HG02884 (cell line): ENCODE measurements around the gene ZCCHC2.

Experiments used
- ATAC-seq: cut with Tn5 transposase; IDR thresholded peaks from one replicate; pipeline ENCODE4 v1.9.1; 2021; ENCODE audit warnings: mild to moderate bottlenecking, moderate library complexity; ENCODE audit not compliant: unreplicated experiment

The ZCCHC2 gene

DNA sequence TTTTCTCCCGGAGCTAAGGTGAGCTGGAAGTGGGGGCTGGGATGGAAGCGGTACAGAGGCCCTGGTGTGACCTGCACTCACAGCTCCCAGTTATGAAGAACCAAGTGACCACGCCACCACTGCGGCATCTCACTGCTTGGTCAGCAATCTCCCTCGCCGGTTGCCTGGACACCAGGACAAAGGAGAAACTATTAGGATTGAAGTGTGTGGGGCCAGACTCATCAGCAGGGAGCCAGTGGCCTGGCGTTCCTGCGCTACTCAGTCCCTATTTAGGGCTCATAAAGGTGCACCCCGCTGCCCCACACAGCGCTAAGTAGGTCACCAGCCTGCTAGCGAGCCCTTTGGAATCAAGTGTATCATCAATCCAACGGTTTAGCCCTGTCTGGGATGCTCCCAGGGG lies 82.9 kb downstream of the ZCCHC2 start:
- ATAC-seq, result no peak

DNA sequence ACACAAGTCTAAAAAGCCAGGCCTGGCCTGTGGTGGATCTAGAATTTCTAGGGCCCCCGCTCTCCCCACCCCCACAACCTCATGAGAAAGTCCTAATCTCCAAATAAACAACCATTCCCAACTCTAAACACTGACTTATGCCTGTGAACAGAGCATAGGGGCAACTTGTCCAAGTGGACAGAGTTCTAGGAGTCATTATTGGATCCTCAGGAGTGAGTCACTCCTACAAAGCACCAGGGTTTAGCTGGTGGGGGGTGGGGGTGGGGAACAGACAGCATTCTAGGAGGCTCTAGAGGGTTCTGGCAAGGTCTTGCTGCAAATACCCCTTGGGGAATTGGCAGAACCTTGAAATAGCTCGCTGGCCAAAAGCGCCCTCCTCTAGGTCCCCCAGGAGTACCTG lies 83.3 kb downstream of the ZCCHC2 start:
- ATAC-seq, result no peak

DNA sequence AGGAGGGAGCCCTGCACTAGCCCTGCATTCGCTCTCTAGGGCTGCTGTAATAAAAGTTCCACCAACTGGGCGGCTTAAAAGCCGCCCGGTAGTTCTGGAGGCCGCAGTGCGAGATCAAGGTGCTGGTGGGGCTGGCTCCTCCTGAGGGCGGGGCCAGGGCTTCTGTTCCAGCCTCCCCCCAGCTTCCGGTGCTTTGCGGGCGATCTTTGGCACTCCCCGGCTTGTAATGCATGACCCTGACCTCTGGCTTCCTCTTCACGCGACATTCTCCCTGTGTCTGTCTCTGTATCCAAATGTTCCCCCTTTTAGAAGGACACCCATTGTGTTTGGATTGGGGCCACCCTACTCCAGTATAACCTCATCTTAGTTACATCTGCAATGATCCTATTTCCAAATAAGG lies 84.5 kb downstream of the ZCCHC2 start:
- ATAC-seq, result no peak

DNA sequence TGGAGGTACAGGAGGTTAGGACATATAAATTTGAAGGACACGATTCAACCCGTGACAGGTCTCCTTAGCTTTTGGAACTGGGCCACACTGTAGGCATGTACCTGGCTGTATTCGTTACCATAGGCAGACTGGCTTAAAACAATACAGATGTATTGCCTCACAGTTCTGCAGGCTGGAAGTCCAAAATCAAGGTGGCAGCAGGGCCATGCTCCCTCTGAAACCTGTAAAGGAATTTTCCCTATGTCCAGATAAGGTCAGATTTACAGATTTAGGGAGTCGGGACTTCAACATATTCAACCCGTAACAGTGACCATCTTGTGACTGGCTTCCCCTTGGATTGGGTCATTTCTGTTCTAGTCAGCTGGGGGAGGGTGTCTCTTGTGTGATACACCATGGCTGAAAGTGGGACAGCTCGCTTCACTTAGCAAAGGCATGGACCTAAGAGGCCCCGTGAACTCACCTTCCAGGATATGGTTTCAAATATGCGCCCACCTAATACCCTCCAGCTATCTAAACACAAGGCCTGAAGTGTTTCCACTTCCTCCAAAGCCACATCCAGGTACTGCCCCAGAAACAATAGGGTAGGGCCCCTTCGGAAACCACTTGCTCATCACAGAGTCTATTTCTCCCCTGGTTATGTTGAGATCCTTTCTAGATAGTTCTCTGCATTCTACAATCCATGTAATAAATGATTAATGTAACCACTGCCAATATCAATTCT lies 85.0 kb downstream of the ZCCHC2 start:
- no peak for ATAC-seq

DNA sequence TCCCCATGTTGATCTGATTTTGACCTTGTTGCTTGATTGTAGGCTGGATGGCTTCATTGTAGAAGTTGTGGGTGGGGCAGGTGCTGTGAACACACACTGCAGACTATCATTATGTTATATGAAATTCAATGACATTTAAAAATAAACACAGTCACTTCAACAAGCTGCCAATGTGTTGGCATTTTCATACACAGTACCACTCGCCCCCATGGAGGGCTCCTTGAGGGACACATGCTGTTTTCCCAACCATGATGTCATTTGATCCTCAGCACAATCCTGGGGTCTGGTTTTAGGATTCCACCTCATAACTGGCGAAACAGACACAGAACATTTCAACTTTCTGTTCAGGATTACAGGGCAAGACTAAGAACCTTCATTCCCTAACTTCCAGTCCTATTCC lies 86.9 kb downstream of the ZCCHC2 start:
- no peak for ATAC-seq

DNA sequence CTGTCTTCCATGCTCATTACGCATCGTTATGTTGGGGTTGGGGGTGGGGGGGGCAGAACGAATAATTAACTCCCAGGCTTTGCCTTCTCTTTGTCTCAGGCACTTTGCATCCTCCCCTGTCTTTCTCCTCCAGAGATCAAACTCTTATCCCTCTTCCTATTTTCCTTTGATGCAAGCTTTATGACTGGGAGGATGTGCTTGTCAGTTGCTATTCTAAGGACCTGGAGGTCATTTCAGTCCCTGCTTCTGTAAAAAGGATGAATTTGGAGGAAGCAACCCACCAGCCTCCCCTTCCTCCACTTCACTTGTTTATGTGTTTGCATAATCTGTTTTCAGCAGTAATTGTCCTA lies 87.5 kb downstream of the ZCCHC2 start:
- no peak for ATAC-seq

DNA sequence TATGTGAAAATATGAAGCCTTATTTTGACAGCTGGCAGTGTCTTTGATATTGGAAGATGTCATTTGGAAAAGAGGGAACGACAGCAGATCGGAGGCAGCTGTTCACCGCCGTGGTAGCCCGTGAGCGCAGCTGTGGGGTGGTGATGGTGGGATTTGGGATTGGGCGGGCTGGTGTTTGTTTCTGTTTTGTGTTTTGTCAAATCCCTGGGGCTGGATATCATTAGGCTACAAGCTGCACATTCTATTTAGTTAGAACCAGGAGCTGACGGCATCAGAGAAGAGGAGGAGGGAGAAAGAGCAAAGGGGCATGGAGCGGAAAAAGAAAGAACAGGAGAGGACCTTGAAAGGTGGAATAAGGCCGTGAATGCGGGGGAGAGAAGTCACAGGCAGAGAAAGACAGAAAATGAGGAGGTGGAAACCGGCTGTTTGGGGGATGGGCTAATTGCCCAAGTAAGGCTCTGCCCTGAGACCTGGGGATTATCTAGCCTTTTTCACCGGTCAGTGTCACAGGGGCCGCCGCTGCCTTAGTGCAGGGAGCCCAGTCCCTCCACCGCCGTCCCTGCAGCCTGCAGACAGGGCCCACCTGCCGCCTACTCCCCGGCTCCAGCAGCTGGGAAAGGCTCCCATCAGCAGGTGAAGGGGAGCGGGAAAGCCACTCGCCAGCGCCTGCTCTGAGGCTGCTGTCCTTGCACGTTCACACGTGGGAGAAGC lies 88.0 kb downstream of the ZCCHC2 start:
- ATAC-seq, result no peak

DNA sequence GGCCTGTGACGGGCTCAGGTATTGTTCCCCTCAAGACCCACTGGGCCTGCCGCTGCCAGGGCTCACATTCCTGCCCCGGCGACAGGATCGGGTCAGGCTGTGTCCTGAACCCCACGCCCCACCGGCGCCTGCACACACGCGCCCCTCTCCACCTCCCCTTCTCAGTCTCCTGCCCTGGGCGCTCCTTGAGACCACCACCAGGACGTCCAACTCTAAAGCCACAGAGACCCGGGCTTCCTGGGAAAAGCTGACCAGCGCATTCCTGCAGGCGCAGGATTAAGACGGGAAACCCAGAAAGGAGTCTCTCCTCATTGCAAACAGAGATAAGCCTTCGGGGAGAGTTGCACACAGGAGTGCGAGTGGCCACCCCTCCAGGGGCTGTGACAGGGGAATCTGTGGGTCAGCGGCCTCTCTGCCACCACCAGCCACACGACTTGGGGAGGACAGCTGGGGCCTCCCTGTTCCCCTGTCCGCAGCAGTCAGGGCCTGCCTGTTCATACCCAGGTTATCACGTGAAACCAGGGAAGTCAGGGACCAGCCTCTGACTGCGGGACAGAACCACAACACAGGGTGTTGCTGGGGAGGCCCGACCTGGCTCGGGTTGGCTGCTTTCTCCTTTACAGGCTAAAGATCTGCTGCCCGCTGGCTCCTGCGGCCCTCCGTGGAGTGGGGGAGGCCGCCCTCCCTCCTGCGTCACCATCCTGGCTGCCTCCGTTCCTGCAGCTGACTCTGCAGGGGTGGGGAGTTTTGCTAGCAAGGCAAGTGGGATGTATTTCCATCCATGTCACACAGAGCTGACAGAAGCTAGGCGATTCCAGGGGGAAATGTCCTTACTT lies 88.8 kb downstream of the ZCCHC2 start:
- no peak for ATAC-seq

DNA sequence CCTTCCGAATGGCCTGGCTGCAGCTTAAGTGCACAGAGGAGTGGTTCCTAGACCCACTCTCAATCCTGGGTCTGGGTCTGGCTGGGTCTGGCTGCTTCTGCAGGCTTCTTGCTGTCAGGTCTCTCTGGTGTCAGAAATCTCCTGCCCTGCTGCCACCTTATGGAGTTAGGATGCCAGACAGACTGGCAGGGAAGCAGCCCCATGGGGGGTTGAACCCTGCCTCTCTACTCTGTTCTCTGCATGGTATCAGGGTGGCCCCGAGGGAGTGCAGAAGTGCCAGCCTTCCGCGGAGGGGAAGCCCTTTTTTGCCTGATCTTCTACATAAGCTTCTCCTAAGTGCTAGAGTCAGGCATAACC lies 89.4 kb downstream of the ZCCHC2 start:
- no peak for ATAC-seq

DNA sequence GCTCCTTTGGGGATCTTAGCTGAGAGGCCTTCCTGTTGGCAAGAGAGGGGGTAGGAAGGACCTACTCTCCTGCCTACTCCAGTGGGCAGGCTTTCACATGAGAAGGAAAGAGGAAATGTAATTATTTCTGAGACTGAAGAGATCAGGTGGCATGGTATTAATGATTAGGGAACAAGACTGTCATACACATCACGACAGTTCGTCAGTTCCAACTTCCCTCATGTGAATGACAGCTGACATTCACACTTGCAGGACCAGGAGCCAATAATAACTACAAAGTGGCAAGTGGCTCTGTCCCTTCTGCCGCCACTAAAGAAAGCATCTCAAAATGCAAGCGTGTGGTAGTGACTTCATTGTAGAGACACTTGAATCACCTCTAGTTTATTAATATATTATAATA lies 90.0 kb downstream of the ZCCHC2 start:
- ATAC-seq, result no peak

DNA sequence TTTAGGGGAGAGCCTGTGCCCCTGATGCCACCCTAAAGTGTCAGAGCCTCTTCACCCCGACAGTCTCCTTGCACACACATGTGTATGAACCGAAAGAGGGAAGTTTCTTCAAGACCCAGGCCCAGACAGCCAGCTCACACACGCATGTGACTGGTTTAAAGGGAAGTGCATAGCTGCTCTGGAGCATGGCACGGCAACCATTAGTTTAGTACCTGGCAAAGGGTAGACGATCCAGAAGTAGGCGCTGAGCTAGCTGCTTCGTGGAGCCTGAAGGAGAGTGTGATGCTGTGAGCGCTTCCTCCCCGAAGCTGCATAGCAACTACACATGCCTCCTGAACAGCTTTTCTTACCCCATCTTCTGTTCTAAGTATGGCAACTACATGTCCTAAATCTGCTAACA lies 91.7 kb downstream of the ZCCHC2 start:
- no peak for ATAC-seq

DNA sequence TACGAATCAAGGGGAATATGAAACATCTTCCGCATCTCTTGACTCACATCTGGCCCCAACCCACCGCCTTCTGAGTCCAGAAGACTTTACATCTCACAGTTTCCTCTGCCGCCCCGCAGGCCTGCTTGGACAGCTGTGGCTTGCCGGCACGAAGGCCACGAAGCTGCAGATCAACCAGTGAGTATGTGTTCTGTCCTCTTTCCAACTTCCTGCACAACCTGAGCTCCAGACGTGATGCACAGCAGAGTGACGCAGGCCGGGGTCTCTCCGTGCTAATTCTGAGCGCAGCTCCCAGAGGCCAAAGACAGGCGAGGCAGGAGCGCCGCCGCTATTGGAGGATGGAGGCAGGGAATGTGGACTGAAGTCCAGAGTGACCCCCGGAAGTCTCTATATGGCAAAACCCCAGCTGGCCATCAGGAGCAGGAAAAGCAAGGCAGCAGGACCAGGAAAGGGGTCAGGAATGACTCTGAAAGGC lies 93.5 kb downstream of the ZCCHC2 start:
- ATAC-seq, result no peak

DNA sequence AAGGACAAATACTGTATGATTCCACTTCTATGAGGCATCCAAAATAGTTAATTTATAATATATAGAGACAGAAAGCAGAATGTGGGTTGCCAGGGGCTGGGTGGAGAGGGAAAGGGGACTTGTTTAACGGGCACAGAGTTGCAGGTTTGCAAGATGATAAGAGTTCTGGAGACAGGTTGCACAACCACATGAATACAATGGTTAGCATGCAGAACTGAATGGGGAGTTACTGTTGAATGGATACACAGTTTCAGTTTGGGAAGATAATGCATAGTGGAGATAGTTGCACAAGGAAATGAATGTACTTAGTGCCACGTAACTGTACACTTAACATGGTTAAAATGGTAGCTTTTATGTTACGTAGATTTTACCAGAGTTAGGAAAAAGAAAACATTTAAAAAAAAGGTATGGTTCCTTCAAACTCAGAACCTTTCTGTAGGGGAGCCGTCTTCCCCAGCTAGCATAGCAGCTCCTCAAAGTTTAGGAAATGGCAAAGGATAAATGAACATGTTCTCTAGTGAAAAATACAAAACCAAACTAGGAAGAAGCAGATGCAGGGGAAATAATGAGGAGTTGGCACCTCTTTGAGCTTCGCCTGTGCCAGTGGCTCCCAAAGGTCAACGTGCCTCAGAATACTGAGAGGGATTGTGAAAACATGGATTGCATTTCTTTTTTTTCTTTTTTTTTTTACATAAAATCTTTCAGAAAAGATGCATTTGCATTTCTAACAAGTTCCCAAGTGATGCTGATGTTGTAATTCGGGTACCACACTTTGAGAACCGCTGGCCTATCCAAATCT lies 95.2 kb downstream of the ZCCHC2 start:
- no peak for ATAC-seq

DNA sequence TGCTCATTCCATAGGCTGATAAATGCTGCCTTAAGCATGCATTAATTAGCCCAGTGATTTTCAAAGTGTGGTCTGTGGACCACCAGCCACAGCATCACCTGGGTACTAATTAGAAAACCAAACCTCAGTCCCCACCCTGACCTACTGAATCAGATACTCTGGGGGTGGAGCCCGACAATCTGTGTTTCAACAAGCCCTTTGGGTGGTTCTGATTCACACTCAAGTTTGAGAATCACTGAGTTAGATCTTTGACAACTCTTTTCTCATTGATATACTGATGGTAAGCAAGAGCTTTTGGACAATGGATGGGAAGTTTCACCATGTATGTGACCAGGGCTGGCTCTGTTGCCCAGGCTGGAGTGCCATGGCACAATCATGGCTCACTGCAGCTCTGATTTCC lies 95.9 kb downstream of the ZCCHC2 start:
- ATAC-seq, result no peak

DNA sequence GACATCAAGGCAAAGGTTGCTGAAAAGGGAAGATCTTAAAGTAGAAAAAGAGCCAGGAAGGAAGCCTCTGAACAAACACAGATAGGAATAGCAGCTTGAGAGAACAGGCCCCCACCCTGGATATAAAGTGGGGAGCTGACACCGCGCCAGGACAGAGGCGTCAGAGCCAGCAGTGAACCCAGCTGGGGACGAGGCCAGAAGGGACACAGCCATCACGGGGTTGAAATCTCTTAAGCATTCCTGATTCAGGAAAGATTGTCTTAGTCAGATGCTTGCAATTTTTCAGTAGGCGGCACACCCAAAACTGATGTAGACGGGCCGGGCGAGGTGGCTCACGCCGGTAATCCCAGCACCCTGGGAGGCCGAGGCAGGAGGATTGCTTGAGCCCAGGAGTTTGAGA lies 98.7 kb downstream of the ZCCHC2 start:
- ATAC-seq, result no peak

DNA sequence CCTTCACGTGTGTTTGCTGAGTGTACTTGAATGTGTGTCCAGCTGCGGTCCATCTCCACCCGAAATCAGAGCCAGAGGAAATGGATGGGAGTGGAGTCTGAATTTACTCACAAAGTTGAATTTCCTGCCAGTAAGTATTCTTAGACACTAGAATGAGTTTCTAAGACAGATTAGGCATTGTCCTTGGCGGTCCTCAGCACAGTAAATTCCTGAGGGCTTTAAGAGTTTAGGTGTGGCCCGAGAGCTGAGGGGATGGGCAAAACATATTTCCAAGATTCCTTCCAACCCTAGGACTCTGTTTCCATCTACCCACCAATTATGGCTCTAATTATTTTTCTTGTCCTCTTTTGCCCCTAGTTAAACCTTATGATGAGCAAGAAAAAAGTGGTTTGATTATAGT lies 102.2 kb downstream of the ZCCHC2 start:
- ATAC-seq, result no peak
